SK-N-MC (cell line): Measurements from ENCODE around the gene PCSK5.

ENCODE experiments used
- EZH2 ChIP-seq: fragments of 200-600 bp; sonication (generic); IDR thresholded peaks from one replicate; pipeline ENCODE4 v1.6.1; 2017; ENCODE audit warnings: antibody characterized with exemption
- POLR2AphosphoS5 ChIP-seq: IDR thresholded peaks from 2 replicates; pipeline ENCODE4 v1.6.1; 2012; ENCODE audit warnings: mild to moderate bottlenecking, low read depth, low read length, borderline replicate concordance

DNA sequence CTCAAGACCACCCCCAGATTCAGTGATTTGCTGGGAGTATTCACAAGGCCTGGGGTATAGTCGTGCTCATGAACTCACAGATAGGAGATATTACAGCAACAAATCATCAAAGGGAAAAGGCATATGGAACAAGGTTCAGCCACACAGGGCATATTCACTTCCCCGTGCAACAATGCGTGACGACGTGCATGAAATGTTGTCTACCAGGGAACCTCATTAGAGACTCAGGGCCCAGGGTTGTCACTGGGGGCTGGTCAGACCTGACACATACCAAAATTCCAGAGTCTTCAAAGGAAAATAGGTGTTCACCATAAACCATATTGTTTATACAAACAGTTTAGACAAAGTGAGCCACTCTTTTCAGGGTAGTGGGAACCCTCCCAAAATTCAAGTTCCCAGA lies 291.3 kb downstream of the PCSK5 start:
- TF ChIP-seq EZH2: no peak
- no peak for TF ChIP-seq POLR2AphosphoS5
